CD4-positive, alpha-beta T cell treated with Interleukin-6 at 100 ng/mL for 8 hours (primary cell): ENCODE results near the gene IKZF1.
A peak's percentile ranks its signal among the peaks of the same experiment; 100 is the strongest.

Experiments
- DNase-seq: peaks from one replicate; pipeline ENCODE4 v3.0.0-alpha.2; 2020; ENCODE audit warnings: mixed read lengths, low spot score

IKZF1 gene

GRCh38 chr7:50412973-50413372 is 108.5 kb downstream of the IKZF1 start:
- DNase-seq = no peak

- DNase-seq = no peak
These were observed 109.0 kb downstream of the IKZF1 start for GRCh38 chr7:50413561-50413960.

- no peak for DNase-seq
These were observed 111.4 kb downstream of the IKZF1 start for GRCh38 chr7:50415844-50416364.

- no peak for DNase-seq
These were observed 112.1 kb downstream of the IKZF1 start for GRCh38 chr7:50416527-50417182.

- peak; percentile 81 for DNase-seq
These were observed 113.6 kb downstream of the IKZF1 start for GRCh38 chr7:50418086-50418515.

- no peak for DNase-seq
These were observed 114.2 kb downstream of the IKZF1 start for GRCh38 chr7:50418526-50419290.

- DNase-seq = no peak
These were observed 116.5 kb downstream of the IKZF1 start for GRCh38 chr7:50421043-50421442.

- DNase-seq = no peak
These were observed 118.3 kb downstream of the IKZF1 start for GRCh38 chr7:50422858-50423257.

- DNase-seq = no peak
These were observed 119.3 kb downstream of the IKZF1 start for GRCh38 chr7:50423860-50424259.

- DNase-seq = no peak
These were observed 120.8 kb downstream of the IKZF1 start for GRCh38 chr7:50425318-50425717.

GRCh38 chr7:50426280-50427045 is 121.9 kb downstream of the IKZF1 start:
- no peak for DNase-seq

GRCh38 chr7:50427518-50427917 is 123.0 kb downstream of the IKZF1 start:
- no peak for DNase-seq

- DNase-seq = no peak
These were observed 124.4 kb downstream of the IKZF1 start for GRCh38 chr7:50428911-50429310.

- no peak for DNase-seq
These were observed 126.8 kb downstream of the IKZF1 start for GRCh38 chr7:50431316-50431715.

- DNase-seq = no peak
These were observed 127.3 kb downstream of the IKZF1 start for GRCh38 chr7:50431722-50432305.

GRCh38 chr7:50436133-50436806 is 131.8 kb downstream of the IKZF1 start:
- DNase-seq = no peak

GRCh38 chr7:50446542-50446960 is 142.0 kb downstream of the IKZF1 start:
- no peak for DNase-seq

- no peak for DNase-seq
These were observed 144.3 kb downstream of the IKZF1 start for GRCh38 chr7:50448823-50449222.

- no peak for DNase-seq
These were observed 145.0 kb downstream of the IKZF1 start for GRCh38 chr7:50449501-50449880.

GRCh38 chr7:50449881-50450589 is 145.5 kb downstream of the IKZF1 start, which contains the start of gene FIGNL1:
Gene FIGNL1, minus strand, starts transcription at chr7:50450350. Its CDS starts 3,063 bp downstream, at chr7:50447287.
- DNase-seq = peak; percentile 83

- peak; percentile 15 for DNase-seq
These were observed 146.1 kb downstream of the IKZF1 start for GRCh38 chr7:50450590-50451032.
